HEK293T (cell line): ENCODE results near the gene YIF1A.

Experiments used
- BHLHE40 ChIP-seq: fragments of 450-650 bp; IDR thresholded peaks from 2 replicates; pipeline ENCODE4 v1.6.1; 2016; ENCODE audit warnings: mild to moderate bottlenecking, moderate library complexity, borderline replicate concordance
- FOXK2 ChIP-seq: fragments of 450-650 bp; IDR thresholded peaks from 2 replicates; pipeline ENCODE4 v1.6.1; 2016; ENCODE audit warnings: mild to moderate bottlenecking
- HDGF ChIP-seq: fragments of 450-650 bp; IDR thresholded peaks from 2 replicates; pipeline ENCODE4 v1.6.1; 2017; ENCODE audit warnings: antibody characterized with exemption, borderline replicate concordance
- SUZ12 ChIP-seq: fragments of 450-650 bp; IDR thresholded peaks from 2 replicates; pipeline ENCODE4 v1.6.1; 2016; ENCODE audit warnings: mild to moderate bottlenecking

DNA sequence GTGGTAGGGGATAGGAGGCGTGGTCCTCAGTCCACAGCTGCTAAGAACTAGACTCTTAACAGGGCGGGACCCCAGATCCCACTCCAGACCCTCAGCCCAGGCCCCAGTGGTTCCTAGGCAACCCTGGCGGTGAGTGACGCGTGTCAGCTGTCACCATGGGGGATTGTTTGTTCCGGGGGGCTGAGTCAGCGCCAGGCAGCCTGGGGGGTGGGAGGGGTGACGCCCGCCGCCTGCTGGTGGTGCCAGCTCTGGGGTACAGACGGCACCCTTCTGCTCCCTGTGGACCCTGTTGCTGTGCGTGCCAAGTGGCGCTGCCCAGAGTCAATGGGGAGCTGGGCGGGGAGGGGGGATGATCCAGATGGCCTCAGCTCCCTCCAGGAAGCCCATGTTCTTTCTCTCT, 8.5 kb downstream of the YIF1A start:
- TF ChIP-seq SUZ12 (no peak), FOXK2 (no peak), HDGF (no peak), BHLHE40 (no peak)
